ENCODE data around the gene EPHB1. TPM values are rescaled to one million over a fixed set of nuclear protein-coding genes. Genes with fewer than 3 reads are reported as not detected.

EPHB1 gene
- total and polyA plus RNA-seq, 2 experiments from 2014 or later: 0.43 to 0.81 TPM

DNA sequence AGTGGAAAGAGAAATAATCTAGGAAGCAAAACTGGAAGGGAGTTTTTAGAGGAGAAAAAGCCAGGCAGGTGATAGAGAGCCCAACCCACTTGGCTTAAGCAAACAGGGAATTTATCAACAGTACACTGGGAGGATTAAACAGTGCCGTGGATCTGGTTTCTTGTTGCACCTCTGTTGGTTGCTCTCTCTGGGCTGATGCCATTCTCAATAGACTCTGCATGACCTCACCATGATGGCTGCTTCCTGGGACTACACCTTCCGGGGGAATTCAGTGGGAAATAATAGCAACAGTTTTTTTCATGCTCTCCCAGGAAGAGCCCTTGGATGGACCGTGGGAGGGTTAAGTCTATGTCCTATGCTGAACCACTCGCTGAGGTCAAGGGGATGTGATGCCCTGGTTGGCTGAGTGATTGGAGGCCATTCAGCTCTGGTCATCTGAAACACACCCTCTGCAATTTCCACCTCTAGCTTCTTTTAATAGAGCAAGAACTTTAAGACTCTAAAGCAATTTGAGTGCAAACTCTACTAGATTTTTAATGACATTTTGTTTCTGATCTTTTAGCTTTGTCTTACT, 74.2 kb downstream of the EPHB1 start:
- Histone ChIP-seq H3K9ac (no peak overlapping the region), H3K4me3 (no peak overlapping the region), H3K27ac (no peak overlapping the region), H3K4me1 (ENCODE audit: insufficient read depth) (no peaks in the 10 kb centered on the region), H4K20me1 (ENCODE audit: insufficient read depth) (no peaks in the 10 kb centered on the region), H2AFZ (no peak overlapping the region), H3K27me3 (replicated peaks; ENCODE audit: insufficient read depth) (no peaks in the 10 kb centered on the region), H3K36me3 (ENCODE audit: low read depth) (no peaks in the 10 kb centered on the region), H3F3A (ENCODE audit: insufficient read depth) (no peaks in the 10 kb centered on the region), H3K4me2 (ENCODE audit: unreplicated experiment) (no peak overlapping the region), H3K79me2 (ENCODE audit: insufficient read depth) (no peaks in the 10 kb centered on the region), H3K9me2 (ENCODE audit: insufficient read depth) (no peaks in the 10 kb centered on the region), H3K9me3 (ENCODE audit: low read depth) (no peaks in the 10 kb centered on the region)
- 93 to 95% methylated on average over 4 of the region's 4 CpGs for WGBS, 2 experiments (ENCODE audit: low coverage in 1 of 2, low lambda C conversion rate in 2 of 2, missing lambda C conversion rate in 2 of 2)
- no peak for DNase-seq
- in situ Hi-C loops (cut with MboI): no loop called here
- TF ChIP-seq EZH2 (IDR thresholded peaks at IDR 0.05; ENCODE audit: insufficient read depth, poor library complexity, severe bottlenecking) (no peak), EZH2phosphoT487 (IDR thresholded peaks at IDR 0.05; ENCODE audit: insufficient read depth, low read depth) (no peak)

- H3K36me3 ChIP-seq (ENCODE audit: low read depth): no peaks in the 10 kb centered on the region
- H3K27me3 ChIP-seq (replicated peaks; ENCODE audit: insufficient read depth): no peaks in the 10 kb centered on the region
- no peaks in the 10 kb centered on the region for H3K4me1 ChIP-seq (ENCODE audit: insufficient read depth)
- no peak overlapping the region for H3K27ac ChIP-seq
- DNase-seq: no peak
- H3K79me2 ChIP-seq (ENCODE audit: insufficient read depth): no peaks in the 10 kb centered on the region
- in situ Hi-C loops (cut with MboI): no loop called here
- H3K9me3 ChIP-seq (ENCODE audit: low read depth): no peaks in the 10 kb centered on the region
- no peaks in the 10 kb centered on the region for H3K9me2 ChIP-seq (ENCODE audit: insufficient read depth)
- no peak overlapping the region for H3K4me2 ChIP-seq (ENCODE audit: unreplicated experiment)
- no peak overlapping the region for H3K9ac ChIP-seq
- no peak overlapping the region for H2AFZ ChIP-seq
- WGBS, 2 experiments (ENCODE audit: low coverage in 1 of 2, low lambda C conversion rate in 2 of 2, missing lambda C conversion rate in 2 of 2): 62 to 67% methylated on average over 1 of the region's 1 CpG
- TF ChIP-seq EZH2 (IDR thresholded peaks at IDR 0.05; ENCODE audit: insufficient read depth, poor library complexity, severe bottlenecking) (no peak), EZH2phosphoT487 (IDR thresholded peaks at IDR 0.05; ENCODE audit: insufficient read depth, low read depth) (no peak)
- no peak overlapping the region for H3K4me3 ChIP-seq
- no peaks in the 10 kb centered on the region for H3F3A ChIP-seq (ENCODE audit: insufficient read depth)
- no peaks in the 10 kb centered on the region for H4K20me1 ChIP-seq (ENCODE audit: insufficient read depth)
These were observed 76.8 kb downstream of the EPHB1 start for GRCh38 chr3:134871818-134872217.

GRCh38 chr3:134872440-134873388, 77.7 kb downstream of the EPHB1 start:
- TF ChIP-seq EZH2phosphoT487 (IDR thresholded peaks at IDR 0.05; ENCODE audit: insufficient read depth, low read depth) (no peak), EZH2 (IDR thresholded peaks at IDR 0.05; ENCODE audit: insufficient read depth, poor library complexity, severe bottlenecking) (no peak)
- Histone ChIP-seq H3F3A (ENCODE audit: insufficient read depth) (no peaks in the 10 kb centered on the region), H3K4me1 (ENCODE audit: insufficient read depth) (no peaks in the 10 kb centered on the region), H3K9ac (no peak overlapping the region), H3K9me2 (ENCODE audit: insufficient read depth) (no peaks in the 10 kb centered on the region), H3K4me2 (ENCODE audit: unreplicated experiment) (no peak overlapping the region), H3K27ac (no peak overlapping the region), H2AFZ (no peak overlapping the region), H4K20me1 (ENCODE audit: insufficient read depth) (no peaks in the 10 kb centered on the region), H3K79me2 (ENCODE audit: insufficient read depth) (no peaks in the 10 kb centered on the region), H3K27me3 (replicated peaks; ENCODE audit: insufficient read depth) (no peaks in the 10 kb centered on the region), H3K4me3 (no peak overlapping the region), H3K9me3 (ENCODE audit: low read depth) (no peaks in the 10 kb centered on the region), H3K36me3 (ENCODE audit: low read depth) (no peaks in the 10 kb centered on the region)
- 78 to 80% methylated on average over 8 of the region's 8 CpGs for WGBS, 2 experiments (ENCODE audit: low coverage in 1 of 2, low lambda C conversion rate in 2 of 2, missing lambda C conversion rate in 2 of 2)
- DNase-seq: no peak
- in situ Hi-C loops (cut with MboI): no loop called here

GRCh38 chr3:134873789-134874188, 78.7 kb downstream of the EPHB1 start:
- H3K27ac ChIP-seq: no peak overlapping the region
- H3K4me2 ChIP-seq (ENCODE audit: unreplicated experiment): no peak overlapping the region
- DNase-seq: no peak
- H3K9ac ChIP-seq: no peak overlapping the region
- H3K27me3 ChIP-seq (replicated peaks; ENCODE audit: insufficient read depth): no peaks in the 10 kb centered on the region
- H4K20me1 ChIP-seq (ENCODE audit: insufficient read depth): no peaks in the 10 kb centered on the region
- H3K4me3 ChIP-seq: no peak overlapping the region
- H2AFZ ChIP-seq: no peak overlapping the region
- H3K36me3 ChIP-seq (ENCODE audit: low read depth): no peaks in the 10 kb centered on the region
- H3F3A ChIP-seq (ENCODE audit: insufficient read depth): no peaks in the 10 kb centered on the region
- H3K9me2 ChIP-seq (ENCODE audit: insufficient read depth): no peaks in the 10 kb centered on the region
- in situ Hi-C loops (cut with MboI): no loop called here
- WGBS, 2 experiments (ENCODE audit: low coverage in 1 of 2, low lambda C conversion rate in 2 of 2, missing lambda C conversion rate in 2 of 2): 75 to 79% methylated on average over 1 of the region's 1 CpG
- H3K79me2 ChIP-seq (ENCODE audit: insufficient read depth): no peaks in the 10 kb centered on the region
- TF ChIP-seq EZH2 (IDR thresholded peaks at IDR 0.05; ENCODE audit: insufficient read depth, poor library complexity, severe bottlenecking) (no peak), EZH2phosphoT487 (IDR thresholded peaks at IDR 0.05; ENCODE audit: insufficient read depth, low read depth) (no peak)
- no peaks in the 10 kb centered on the region for H3K9me3 ChIP-seq (ENCODE audit: low read depth)
- no peaks in the 10 kb centered on the region for H3K4me1 ChIP-seq (ENCODE audit: insufficient read depth)
